ENCODE data around the gene MMP13.

DNA sequence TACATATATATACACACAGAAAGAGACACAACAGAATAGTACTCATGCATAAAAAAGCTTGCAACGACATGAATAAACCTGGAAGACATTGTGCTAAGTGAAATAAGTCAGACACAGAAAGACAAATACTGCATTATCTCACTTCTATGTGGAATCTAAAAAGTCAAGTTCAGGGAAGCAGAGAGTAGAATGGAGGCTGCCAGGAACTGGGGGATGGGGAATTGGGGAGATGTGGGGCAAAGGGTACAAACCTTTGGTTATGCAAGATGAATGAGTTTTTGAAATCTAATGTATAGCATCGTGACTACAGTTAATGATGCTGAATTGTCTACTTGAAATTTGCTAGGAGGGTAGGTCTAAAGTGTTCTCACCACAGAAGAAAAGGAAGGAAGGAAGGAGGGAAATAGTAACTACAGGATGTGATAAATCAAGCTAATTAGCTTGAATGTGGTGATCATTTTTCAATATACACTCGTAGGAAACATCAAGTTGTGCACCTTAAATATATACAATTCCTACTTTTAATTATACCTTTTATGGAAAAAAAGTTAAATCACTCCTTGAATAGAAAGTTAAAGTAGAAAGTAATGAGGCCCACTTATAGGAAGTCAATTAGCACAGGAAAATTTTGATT, 33.8 kb downstream of the MMP13 start:
- TF ChIP-seq FOXP2 (optimal IDR thresholded peaks at IDR 0.05; ENCODE audit: control extremely low read depth, extremely low read length, insufficient read depth) (no peak), POLR2AphosphoS5 (IDR thresholded peaks at IDR 0.05; ENCODE audit: borderline replicate concordance, low read depth, low read length) (no peak)

Data from SK-N-MC (cell line).